Stimulated activated CD4-positive, alpha-beta T cell treated with anti-CD3 and anti-CD28 coated beads, Interleukin-15, amount 100 ng/mL, for 24 hours (primary cell): ENCODE data around the gene COL9A2.

ENCODE experiments used
- DNase-seq: peaks from one replicate; pipeline ENCODE4 v3.0.0-alpha.2; 2020

COL9A2 gene

DNA sequence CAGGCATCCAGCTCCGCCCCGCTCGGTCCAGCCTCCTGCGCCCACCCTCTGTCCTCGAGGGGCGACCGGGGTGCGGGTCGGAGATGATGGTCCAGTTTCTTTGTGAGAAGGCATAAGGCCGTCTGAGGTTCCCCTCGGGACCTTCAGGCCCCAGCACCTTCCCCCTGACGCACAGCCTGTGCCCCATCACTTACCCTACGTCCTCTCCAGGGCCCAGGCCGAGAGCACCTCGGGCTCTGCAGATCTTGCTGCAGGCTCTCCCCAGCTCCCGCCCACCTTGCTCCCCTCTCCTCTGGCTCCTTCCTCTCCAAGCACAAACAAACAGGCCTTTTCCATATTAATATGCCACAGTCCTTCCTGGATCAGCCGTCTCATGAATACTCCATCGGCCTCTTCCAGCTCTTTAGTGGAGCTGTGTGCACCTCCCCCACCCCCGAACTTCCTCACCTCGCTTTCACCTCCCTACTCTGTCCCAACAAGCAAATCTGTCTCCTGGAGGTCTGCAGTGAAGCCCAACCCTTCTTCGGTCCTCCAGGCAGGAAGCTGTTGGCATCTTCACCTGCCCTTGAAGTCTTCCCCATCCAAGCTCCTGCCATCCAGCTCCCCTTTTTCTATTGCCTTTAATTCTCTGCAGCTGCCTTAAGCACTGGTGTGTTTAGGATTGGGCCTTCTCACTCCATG, 448 bp upstream of the COL9A2 start:
- no peak for DNase-seq

DNA sequence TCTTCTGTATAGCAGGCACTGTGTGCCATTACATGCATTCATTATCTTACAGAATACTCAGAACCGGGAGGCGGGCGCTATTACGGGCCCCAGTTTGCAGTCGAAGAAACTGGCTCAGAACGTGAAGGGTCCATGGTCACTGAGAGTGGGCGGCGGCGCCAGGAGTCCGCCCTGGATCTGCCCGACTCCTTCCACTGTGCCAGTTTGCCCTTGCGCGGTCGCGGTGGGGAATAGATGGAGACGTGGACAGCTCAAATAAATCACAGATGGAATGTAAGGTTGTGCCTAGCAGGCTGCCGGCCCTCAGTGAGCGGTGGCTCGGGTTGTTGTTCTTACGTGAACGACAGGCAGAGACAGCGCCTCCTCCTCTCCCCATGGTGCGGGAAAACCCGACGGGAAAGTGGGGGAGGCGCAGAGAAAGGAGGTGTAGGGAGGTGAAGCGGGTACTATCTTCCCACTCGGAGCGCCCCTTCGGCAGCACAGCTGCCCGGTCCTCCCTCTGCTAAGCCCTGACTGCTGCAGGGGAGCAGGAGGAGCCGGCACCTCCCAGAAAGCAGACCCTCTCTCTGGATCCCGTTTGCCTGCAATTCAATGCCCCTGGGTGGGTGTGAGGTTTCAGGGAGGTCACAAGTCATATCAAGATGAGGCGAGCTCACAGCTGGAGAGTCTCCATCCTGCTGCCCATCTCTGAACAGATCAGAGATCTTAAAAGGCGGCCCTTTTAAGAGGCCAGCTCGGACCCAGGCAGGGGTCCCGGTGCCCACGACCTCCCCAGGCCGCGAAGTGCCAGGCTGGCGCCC, 1.1 kb downstream of the COL9A2 start:
- DNase-seq: peak; percentile 54

- DNase-seq: peak; percentile 87
These were observed 1.8 kb downstream of the COL9A2 start for GRCh38 chr1:40315239-40315794.

DNA sequence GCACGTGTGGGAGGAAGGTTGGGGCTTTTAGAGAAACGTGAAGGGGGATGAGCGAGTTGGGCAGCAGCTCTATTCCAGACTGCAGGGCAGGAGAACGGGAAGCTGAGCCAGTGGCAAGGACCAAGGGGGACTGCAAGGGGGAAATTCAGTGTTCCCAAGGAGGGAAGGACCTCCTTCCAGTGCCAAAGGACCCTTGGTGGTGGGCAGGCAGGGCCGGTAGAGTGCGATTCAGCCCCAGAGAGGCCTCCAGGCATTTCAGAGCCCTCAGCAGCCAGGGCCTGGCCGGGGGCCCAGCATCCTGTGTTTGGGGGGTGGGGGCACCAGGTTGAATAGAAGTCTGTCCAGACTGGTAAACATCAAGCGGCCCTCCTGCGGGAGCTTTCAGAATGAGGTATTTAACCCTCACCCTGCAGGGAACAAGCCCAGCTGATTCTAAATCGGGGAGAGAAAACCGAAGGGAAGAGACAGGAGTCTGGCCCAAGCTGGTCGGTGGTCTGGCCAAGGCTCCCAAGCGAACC, 2.3 kb downstream of the COL9A2 start:
- no peak for DNase-seq

DNA sequence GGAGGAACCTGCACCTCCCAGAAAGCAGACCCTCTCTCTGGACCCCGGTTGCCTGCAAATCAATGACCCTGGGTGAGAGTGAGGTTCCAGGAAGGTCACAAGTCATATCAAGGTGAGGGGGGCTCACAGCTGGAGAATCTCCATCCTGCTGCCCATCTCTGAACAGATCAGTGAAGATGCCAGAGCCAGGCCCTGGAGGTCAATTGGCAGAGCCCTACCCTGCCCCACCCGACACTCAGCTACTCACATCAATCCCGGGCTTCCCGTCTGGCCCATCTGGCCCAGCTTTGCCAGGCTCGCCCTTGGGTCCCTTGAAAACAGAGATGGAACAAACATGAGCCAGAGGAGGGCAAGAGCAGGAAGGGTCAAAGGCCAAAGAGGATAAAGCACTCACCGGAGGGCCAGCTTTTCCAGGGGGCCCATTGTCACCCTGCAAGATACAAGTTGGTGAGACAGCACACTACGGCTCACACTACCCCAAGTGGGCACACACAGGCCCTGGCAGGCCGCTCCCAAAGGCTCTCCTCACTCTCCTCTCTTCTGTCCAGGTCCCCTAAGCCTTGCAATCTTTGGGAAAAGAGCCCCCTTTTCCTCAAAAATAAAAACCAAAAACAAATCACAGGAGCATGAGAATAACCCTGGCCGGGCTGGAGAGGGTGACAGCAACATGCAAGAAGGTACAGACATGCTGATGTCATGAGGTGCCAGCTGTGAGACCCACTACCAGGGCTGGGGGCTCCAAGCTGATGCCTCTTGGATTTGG, 2.9 kb downstream of the COL9A2 start:
- DNase-seq: no peak

GRCh38 chr1:40313329-40313957, 3.6 kb downstream of the COL9A2 start:
- no peak for DNase-seq

- DNase-seq: peak; percentile 35
These were observed 4.6 kb downstream of the COL9A2 start for GRCh38 chr1:40312238-40313205.

DNA sequence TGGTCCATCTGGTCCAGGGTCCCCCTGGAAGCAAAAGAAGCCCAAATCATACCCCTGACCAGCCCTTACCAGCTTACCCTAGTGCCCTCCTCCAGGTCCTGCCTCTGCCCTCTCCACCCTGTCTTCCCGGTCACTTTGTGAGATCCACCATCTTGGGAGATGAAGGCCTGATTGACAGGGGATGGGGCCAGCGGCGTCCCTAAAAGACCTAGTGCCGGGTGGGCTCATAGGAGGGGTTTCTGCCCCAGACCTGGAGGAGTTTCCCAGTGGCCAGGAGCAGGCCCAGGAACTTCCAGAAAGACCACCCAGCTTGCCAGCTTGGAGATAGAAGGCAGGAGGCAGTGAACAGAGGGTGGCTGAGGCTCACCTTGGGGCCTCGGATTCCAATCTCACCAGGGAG, 5.4 kb downstream of the COL9A2 start:
- no peak for DNase-seq

- DNase-seq: no peak
These were observed 6.0 kb downstream of the COL9A2 start for GRCh38 chr1:40310983-40311642.

- no peak for DNase-seq
These were observed 7.0 kb downstream of the COL9A2 start for GRCh38 chr1:40310129-40310461.

DNA sequence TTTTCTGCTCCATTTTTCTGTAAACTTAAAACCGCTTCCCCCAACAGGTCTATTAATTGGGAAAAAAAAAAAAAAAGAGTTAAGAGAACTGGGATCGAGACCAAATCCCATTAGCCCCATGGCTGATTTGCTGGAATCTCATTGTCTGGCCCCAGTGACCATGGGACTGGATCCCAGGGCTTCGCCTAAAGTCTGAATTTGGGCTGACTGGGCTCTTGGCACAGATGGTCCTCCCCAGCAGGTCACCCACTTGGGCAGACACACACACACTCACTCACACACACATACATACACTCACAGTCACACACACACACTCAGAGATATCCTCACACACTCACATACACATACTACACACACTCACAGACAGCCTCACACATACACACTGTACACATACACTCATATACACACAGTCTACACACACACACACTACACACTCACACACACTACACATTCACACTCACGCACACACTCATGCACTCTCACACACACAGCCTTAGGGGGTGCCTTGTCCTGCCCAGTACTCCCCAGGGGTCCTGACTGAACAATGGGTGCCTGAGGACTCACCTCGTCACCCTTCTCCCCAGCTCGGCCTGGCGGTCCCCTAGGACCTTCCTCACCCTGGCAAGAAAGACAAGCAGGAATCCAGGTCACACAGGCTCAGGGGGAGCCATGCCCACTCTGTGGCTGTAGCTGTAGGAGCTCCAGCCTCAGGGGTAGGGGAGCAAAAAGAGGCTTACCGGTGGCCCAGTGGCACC, 7.5 kb downstream of the COL9A2 start:
- no peak for DNase-seq

DNA sequence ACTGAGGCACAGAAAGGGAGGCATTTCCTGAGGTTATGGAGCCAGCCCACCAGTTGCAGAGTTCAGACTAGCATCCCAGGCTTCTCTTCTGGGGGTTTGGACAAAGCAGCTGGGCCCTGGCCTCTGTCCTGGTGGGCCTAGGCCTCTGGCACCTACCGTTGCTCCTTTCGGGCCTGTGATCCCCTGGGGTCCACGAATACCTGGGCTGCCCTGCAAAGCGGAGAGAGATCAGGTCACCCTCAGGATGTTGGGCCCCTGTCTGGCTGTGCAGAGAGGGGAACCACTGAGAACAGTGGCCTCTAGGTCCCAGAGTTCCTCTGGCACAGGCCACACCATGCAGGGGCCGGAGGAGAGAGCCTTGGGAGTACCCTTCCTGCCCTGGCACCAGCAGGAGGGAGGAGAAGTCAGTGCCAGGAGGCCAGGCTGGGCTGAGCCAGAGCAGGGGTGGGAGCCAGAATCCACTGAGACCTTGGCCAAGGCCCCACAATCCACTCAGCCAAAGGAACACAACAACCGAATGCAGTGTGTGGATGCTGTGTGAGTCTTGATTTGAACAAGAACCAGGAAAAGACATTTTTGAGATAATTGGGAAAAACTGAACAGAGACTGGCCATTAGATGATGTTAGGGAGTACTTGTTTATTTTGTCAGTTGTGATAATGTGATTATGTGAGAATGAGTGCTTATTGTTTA, 8.9 kb downstream of the COL9A2 start:
- no peak for DNase-seq

- DNase-seq: no peak
These were observed 9.9 kb downstream of the COL9A2 start for GRCh38 chr1:40307186-40307585.

DNA sequence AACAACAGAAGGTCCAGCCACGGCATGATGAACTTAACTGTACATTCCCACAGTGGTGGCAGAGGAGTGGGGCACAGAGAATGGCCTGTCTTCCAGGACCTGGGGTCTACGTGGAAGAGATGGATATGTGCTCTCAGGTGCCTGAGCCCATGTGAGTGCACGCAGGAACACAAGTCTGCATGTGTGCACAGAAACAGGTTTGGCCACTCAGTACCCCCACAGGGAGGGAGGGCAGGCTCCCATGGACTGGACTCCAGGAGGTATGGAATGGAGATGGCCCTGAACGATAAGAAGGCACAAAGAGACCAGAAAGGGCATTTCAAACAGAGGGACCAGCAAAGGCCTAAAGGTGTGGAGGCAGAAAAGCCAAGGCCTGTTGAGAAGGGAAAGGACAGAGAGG, 10.8 kb downstream of the COL9A2 start:
- no peak for DNase-seq

DNA sequence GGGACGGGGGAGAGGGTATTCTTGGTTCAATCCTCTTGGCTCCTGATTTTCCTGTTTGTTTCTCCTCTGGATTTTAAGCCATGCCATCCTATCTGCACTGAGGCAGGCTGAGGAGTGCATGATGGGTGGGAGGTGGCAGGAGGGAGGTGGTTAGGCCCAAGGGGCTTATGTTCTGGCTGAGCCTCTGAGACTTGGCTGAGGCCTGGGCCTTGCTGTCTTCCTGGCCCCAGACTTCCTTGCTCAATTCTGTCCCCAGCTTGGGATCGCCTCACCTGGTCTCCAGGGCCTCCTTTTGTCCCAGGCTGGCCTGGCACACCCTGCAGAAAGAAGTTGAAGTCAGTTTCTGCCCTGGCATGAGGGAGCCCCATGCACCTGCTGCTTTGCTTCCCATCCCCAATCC, 11.2 kb downstream of the COL9A2 start:
- no peak for DNase-seq

DNA sequence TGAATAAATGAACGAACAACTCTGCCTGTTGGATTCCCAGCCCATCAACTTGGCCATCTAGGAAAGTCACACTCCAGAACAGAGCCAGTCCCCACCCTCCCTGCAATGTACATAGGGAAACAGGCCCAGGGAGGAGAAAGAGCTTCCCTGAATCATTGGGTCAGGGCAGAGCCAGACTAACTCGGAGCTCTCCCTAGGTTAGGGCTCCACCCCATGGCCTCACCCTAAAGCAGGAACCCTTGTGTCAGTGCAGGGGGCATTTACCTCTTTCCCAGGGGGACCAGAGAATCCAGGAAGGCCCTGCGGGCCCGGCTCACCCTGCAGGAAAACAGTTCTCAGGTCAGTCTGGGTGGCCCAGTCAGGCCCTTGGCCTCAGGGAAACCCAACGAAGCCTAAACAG, 11.6 kb downstream of the COL9A2 start:
- peak; percentile 26 for DNase-seq

DNA sequence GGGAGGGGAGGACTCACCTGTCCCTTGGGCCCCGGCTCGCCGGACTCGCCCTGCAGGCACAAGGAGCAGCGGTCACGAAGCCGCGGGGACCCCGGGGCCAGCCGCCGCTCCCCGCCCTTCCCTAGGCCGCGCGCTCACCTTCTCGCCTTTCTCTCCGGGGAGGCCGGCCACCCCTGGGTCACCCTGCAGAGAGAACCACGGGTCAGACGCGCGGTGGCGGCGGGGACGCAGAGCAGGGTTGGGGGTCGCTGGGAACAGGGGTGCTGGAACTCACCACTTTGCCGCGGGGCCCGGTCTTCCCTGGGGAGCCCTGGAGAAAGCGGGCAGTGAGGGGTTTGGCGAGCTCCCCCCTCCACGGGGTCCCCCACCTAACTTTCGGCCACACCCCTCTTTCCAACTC, 13.3 kb downstream of the COL9A2 start:
- DNase-seq: no peak

- no peak for DNase-seq
These were observed 13.9 kb downstream of the COL9A2 start for GRCh38 chr1:40303051-40303771.

- no peak for DNase-seq
These were observed 14.6 kb downstream of the COL9A2 start for GRCh38 chr1:40302475-40302874.
